Measurements from ENCODE around the gene SSC5D. TPM values are rescaled to one million over a fixed set of nuclear protein-coding genes. Genes with fewer than 3 reads are reported as not detected.
"Not testable (repeated sequence)": the region's sequence is repeated elsewhere in the genome, so short reads cannot be mapped to it uniquely, and the experiment has no call there.

The SSC5D gene
- total RNA-seq, 2 donors from 2014 or later, result 32.4 to 40.6 TPM

GRCh38 chr19:55526216-55527196, 38.3 kb downstream of the SSC5D start:
- intact Hi-C loops (cut with DNase I), result loop anchor here in 1 of 2 donors (5.0 kb wide), 1 partner anchor 51 kb away; no protein-coding TSS in a partner anchor
- DNase-seq (ENCODE audit: low spot score), result peak; percentile 76

- intact Hi-C loops (cut with DNase I), result loop anchor here in 1 of 2 donors (5.0 kb wide), 1 partner anchor 50 kb away; no protein-coding TSS in a partner anchor
- no peak for DNase-seq (ENCODE audit: low spot score)
Measured at GRCh38 chr19:55527197-55528029, 39.2 kb downstream of the SSC5D start.

- intact Hi-C loops (cut with DNase I), result loop anchor here in 1 of 2 donors (5.0 kb wide), 1 partner anchor 49 kb away; no protein-coding TSS in a partner anchor
- DNase-seq (ENCODE audit: low spot score), result no peak
Measured at GRCh38 chr19:55528030-55528803, 40.0 kb downstream of the SSC5D start.

GRCh38 chr19:55529636-55530234, 41.5 kb downstream of the SSC5D start:
- intact Hi-C loops (cut with DNase I), result loop anchor here in 1 of 2 donors (5.0 kb wide), 1 partner anchor 48 kb away; no protein-coding TSS in a partner anchor
- DNase-seq (ENCODE audit: low spot score), result no peak

- intact Hi-C loops (cut with DNase I), result no loop called here
- DNase-seq (ENCODE audit: low spot score), result no peak
Measured at GRCh38 chr19:55530996-55531395, 42.8 kb downstream of the SSC5D start.

GRCh38 chr19:55534280-55534679, 46.0 kb downstream of the SSC5D start:
- intact Hi-C loops (cut with DNase I); DNase-seq (ENCODE audit: low spot score): not testable (repeated sequence)

- no peak for DNase-seq (ENCODE audit: low spot score)
- intact Hi-C loops (cut with DNase I), result loop anchor here in 1 of 2 donors (5.0 kb wide), 1 partner anchor 732 kb away; no protein-coding TSS in a partner anchor
Measured at GRCh38 chr19:55535173-55535964, 47.1 kb downstream of the SSC5D start.

- no peak for DNase-seq (ENCODE audit: low spot score)
- intact Hi-C loops (cut with DNase I), result loop anchor here in 1 of 2 donors (5.0 kb wide), 1 partner anchor 731 kb away; no protein-coding TSS in a partner anchor
Measured at GRCh38 chr19:55535965-55536350, 47.7 kb downstream of the SSC5D start.

GRCh38 chr19:55536366-55536765, 48.1 kb downstream of the SSC5D start:
- intact Hi-C loops (cut with DNase I), result loop anchor here in 1 of 2 donors (5.0 kb wide), 1 partner anchor 731 kb away; no protein-coding TSS in a partner anchor
- DNase-seq (ENCODE audit: low spot score), result no peak

GRCh38 chr19:55536951-55537740, 48.9 kb downstream of the SSC5D start, which contains the start of gene SBK2:
Gene SBK2 (minus strand): TSS chr19:55537133. CDS start chr19:55536294, 839 bp downstream.
- no peak for DNase-seq (ENCODE audit: low spot score)
- intact Hi-C loops (cut with DNase I), result loop anchor here in 1 of 2 donors (5.0 kb wide), 1 partner anchor 730 kb away; no protein-coding TSS in a partner anchor

- DNase-seq (ENCODE audit: low spot score), result no peak
- intact Hi-C loops (cut with DNase I), result loop anchor here in 1 of 2 donors (5.0 kb wide), 1 partner anchor 730 kb away; no protein-coding TSS in a partner anchor
Measured at GRCh38 chr19:55537741-55538111, 49.5 kb downstream of the SSC5D start.

- no peak for DNase-seq (ENCODE audit: low spot score)
- intact Hi-C loops (cut with DNase I), result loop anchor here in 1 of 2 donors (5.0 kb wide), 1 partner anchor 729 kb away; no protein-coding TSS in a partner anchor
Measured at GRCh38 chr19:55538132-55538531, 49.9 kb downstream of the SSC5D start.

GRCh38 chr19:55539090-55539984, 51.1 kb downstream of the SSC5D start:
- no peak for DNase-seq (ENCODE audit: low spot score)
- intact Hi-C loops (cut with DNase I), result loop anchor here in 1 of 2 donors (5.0 kb wide), 1 partner anchor 728 kb away; no protein-coding TSS in a partner anchor

GRCh38 chr19:55540619-55541018, 52.4 kb downstream of the SSC5D start:
- no peak for DNase-seq (ENCODE audit: low spot score)
- intact Hi-C loops (cut with DNase I), result no loop called here

GRCh38 chr19:55541091-55541490, 52.9 kb downstream of the SSC5D start:
- intact Hi-C loops (cut with DNase I), result no loop called here
- no peak for DNase-seq (ENCODE audit: low spot score)
